WTC11 (cell line): ENCODE measurements around the gene NECAB3. TPM values are rescaled to one million over a fixed set of nuclear protein-coding genes. Genes with fewer than 3 reads are reported as not detected.

Experiments used
- ATAC-seq: fragments of 200-7000 bp; cut with Tn5 transposase; 2 replicates; pipeline ENCODE4 v1.10.0; 2021; ENCODE audit warnings: mild to moderate bottlenecking, moderate library complexity
- CTCF ChIA-PET: fragments of 300-600 bp; sonication (Branson Sonifier 250); formaldehyde crosslinking; loops from one replicate; lab custom pipeline; 2021; ENCODE audit warnings: antibody characterized with exemption; lab: Charles Lee
- POLR2A ChIA-PET: fragments of 350-600 bp; sonication (Branson Sonifier 250); formaldehyde crosslinking; loops from one replicate; lab custom pipeline; 2021; ENCODE audit warnings: antibody characterized with exemption; lab: Charles Lee
- DNase-seq: peaks from one replicate; pipeline ENCODE4 v3.0.0; 2021; ENCODE audit warnings: low spot score
- H3K27ac Mint-ChIP-seq: 2 replicates; pipeline ENCODE4 v1.8.0; 2021; ENCODE audit warnings: mixed read lengths
- H3K27me3 Mint-ChIP-seq: 2 replicates; pipeline ENCODE4 v1.8.0; 2021; ENCODE audit warnings: low read depth, mild to moderate bottlenecking, moderate library complexity, mixed read lengths
- H3K36me3 Mint-ChIP-seq: 2 replicates; pipeline ENCODE4 v1.8.0; 2021; ENCODE audit warnings: mixed read lengths
- H3K4me1 Mint-ChIP-seq: 2 replicates; pipeline ENCODE4 v1.8.0; 2022; ENCODE audit warnings: mixed read lengths
- H3K4me3 Mint-ChIP-seq: 2 replicates; pipeline ENCODE4 v1.8.0; 2021; ENCODE audit warnings: mild to moderate bottlenecking, moderate library complexity, mixed read lengths
- H3K9me3 Mint-ChIP-seq: 2 replicates; pipeline ENCODE4 v1.8.0; 2021; ENCODE audit warnings: mixed read lengths
- CBFB ChIP-seq: sonication (generic); formaldehyde crosslinking; IDR thresholded peaks from 2 replicates; pipeline ENCODE4 v1.8.1; 2022; ENCODE audit warnings: mild to moderate bottlenecking, low read depth, missing genetic modification reagents
- GABPB1 ChIP-seq: sonication (generic); formaldehyde crosslinking; IDR thresholded peaks from 2 replicates; pipeline ENCODE4 v1.8.1; 2023; ENCODE audit warnings: mild to moderate bottlenecking, missing genetic modification reagents
- GRHL2 ChIP-seq: fragments of 250-450 bp; sonication (Bioruptor Pico); IDR thresholded peaks from 2 replicates; pipeline ENCODE4 v1.8.0; 2022; ENCODE audit warnings: mild to moderate bottlenecking, moderate library complexity; ENCODE audit not compliant: insufficient replicate concordance, severe bottlenecking
- HMGA2 ChIP-seq: fragments of 250-450 bp; sonication (Bioruptor Pico); IDR thresholded peaks from 2 replicates; pipeline ENCODE4 v1.4.0; 2021; ENCODE audit warnings: mild to moderate bottlenecking, moderate library complexity
- NR1H2 ChIP-seq: sonication (generic); formaldehyde crosslinking; IDR thresholded peaks from 2 replicates; pipeline ENCODE4 v1.9.0; 2021; ENCODE audit warnings: mild to moderate bottlenecking, moderate library complexity, missing genetic modification reagents
- NR2C2 ChIP-seq: sonication (generic); formaldehyde crosslinking; IDR thresholded peaks from 2 replicates; pipeline ENCODE4 v1.8.0; 2022; ENCODE audit warnings: mild to moderate bottlenecking, missing genetic modification reagents
- OVOL2 ChIP-seq: fragments of 250-450 bp; sonication (Bioruptor Pico); IDR thresholded peaks from 2 replicates; pipeline ENCODE4 v1.9.0; 2021; ENCODE audit warnings: mild to moderate bottlenecking, borderline replicate concordance
- RELA ChIP-seq: sonication (generic); formaldehyde crosslinking; IDR thresholded peaks from 2 replicates; pipeline ENCODE4 v1.8.1; 2022; ENCODE audit warnings: missing genetic modification reagents, mild to moderate bottlenecking, borderline replicate concordance
- RORB ChIP-seq: fragments of 250-450 bp; sonication (Bioruptor Pico); IDR thresholded peaks from 2 replicates; pipeline ENCODE4 v1.9.0; 2021; ENCODE audit warnings: mild to moderate bottlenecking
- SMAD4 ChIP-seq: sonication (generic); formaldehyde crosslinking; IDR thresholded peaks from 2 replicates; pipeline ENCODE4 v1.8.0; 2022; ENCODE audit warnings: mild to moderate bottlenecking, missing genetic modification reagents
- SP1 ChIP-seq: sonication (generic); formaldehyde crosslinking; conservative IDR thresholded peaks from 2 replicates; pipeline ENCODE4 v1.8.1; 2022; ENCODE audit warnings: missing genetic modification reagents
- ZBTB43 ChIP-seq: sonication (generic); formaldehyde crosslinking; IDR thresholded peaks from 2 replicates; pipeline ENCODE4 v1.8.1; 2023; ENCODE audit warnings: mild to moderate bottlenecking, missing genetic modification reagents
- ZNF219 ChIP-seq: sonication (generic); formaldehyde crosslinking; IDR thresholded peaks from 2 replicates; pipeline ENCODE4 v1.8.0; 2023; ENCODE audit warnings: missing genetic modification reagents, mild to moderate bottlenecking, borderline replicate concordance
- ZNF396 ChIP-seq: fragments of 250-450 bp; sonication (Bioruptor Pico); IDR thresholded peaks from 2 replicates; pipeline ENCODE4 v1.8.0; 2021; ENCODE audit warnings: mild to moderate bottlenecking, moderate library complexity, borderline replicate concordance
- ZNF671 ChIP-seq: fragments of 250-450 bp; sonication (Bioruptor Pico); IDR thresholded peaks from 2 replicates; pipeline ENCODE4 v1.8.0; 2021; ENCODE audit warnings: mild to moderate bottlenecking
- total RNA-seq: library from RNA; stranded (reverse); gene quantifications from 3 replicates; pipeline ENCODE4 v1.2.3, GENCODE V29; 2021
- TF ChIP-seq, protein P1 (sequence below): sonication (generic); formaldehyde crosslinking; IDR thresholded peaks from 2 replicates; pipeline ENCODE4 v1.8.1; 2023; ENCODE audit warnings: mild to moderate bottlenecking, moderate library complexity, missing genetic modification reagents
- TF ChIP-seq, protein P2 (sequence below): fragments of 250-450 bp; sonication (Bioruptor Pico); IDR thresholded peaks from 2 replicates; pipeline ENCODE4 v2.1.2; 2022; ENCODE audit warnings: mild to moderate bottlenecking, moderate library complexity

Gene NECAB3
- total RNA-seq, 1 experiment from 2014 or later: 38.0 TPM

DNA sequence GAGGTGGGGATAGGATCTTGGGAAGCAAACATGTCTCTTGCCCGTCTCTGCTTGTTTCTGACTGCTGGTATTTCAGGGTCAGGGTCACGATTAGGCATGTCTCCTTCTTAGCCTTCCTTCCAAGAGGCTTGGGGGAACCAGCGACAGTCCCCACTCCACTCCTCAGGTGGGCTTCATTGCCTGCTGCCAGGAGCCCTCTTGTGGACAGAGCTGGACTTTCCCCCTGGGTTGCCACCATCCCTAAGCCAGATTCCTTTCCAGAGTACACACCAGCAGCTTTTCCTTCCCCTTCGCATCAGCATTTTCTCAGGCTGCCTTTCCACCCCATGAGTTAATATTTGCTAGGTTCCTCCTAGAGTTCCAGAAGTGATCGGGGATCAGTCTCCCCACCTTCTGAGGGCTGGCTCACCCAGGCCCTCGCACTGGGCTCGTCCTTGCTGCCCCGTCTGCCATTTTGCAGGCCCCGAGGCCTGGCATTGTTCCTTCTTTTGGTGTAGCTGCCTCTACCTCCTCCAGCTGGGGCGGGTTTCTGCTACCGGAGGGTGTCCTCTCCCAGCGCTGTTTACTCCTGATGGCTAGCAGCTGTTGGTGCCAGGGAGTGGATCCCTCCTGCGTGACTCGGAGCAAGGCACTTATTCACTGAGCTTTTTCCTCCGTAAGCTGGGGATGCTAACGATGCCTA lies 20.9 kb downstream of the NECAB3 start (continued):
- TF ChIP-seq RELA (CRISPR knock-in tag): no peak
- TF ChIP-seq, all 79 proteins: peak for 5

- no peak for TF ChIP-seq ZNF671 (CRISPR knock-in tag)
- TF ChIP-seq GABPB1 (CRISPR knock-in tag): no peak
- TF ChIP-seq NR1H2: no peak
- TF ChIP-seq ZNF219 (CRISPR knock-in tag): no peak
- no peak for TF ChIP-seq GRHL2
- TF ChIP-seq HMGA2: no peak
- TF ChIP-seq ZBTB43 (CRISPR knock-in tag): no peak
- TF ChIP-seq SP1: no peak
- TF ChIP-seq, protein P1, sequence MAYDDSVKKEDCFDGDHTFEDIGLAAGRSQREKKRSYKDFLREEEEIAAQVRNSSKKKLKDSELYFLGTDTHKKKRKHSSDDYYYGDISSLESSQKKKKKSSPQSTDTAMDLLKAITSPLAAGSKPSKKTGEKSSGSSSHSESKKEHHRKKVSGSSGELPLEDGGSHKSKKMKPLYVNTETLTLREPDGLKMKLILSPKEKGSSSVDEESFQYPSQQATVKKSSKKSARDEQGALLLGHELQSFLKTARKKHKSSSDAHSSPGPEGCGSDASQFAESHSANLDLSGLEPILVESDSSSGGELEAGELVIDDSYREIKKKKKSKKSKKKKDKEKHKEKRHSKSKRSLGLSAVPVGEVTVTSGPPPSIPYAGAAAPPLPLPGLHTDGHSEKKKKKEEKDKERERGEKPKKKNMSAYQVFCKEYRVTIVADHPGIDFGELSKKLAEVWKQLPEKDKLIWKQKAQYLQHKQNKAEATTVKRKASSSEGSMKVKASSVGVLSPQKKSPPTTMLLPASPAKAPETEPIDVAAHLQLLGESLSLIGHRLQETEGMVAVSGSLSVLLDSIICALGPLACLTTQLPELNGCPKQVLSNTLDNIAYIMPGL (CRISPR knock-in tag): no peak
- TF ChIP-seq, protein P2, sequence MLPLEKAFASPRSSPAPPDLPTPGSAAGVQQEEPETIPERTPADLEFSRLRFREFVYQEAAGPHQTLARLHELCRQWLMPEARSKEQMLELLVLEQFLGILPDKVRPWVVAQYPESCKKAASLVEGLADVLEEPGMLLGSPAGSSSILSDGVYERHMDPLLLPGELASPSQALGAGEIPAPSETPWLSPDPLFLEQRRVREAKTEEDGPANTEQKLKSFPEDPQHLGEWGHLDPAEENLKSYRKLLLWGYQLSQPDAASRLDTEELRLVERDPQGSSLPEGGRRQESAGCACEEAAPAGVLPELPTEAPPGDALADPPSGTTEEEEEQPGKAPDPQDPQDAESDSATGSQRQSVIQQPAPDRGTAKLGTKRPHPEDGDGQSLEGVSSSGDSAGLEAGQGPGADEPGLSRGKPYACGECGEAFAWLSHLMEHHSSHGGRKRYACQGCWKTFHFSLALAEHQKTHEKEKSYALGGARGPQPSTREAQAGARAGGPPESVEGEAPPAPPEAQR (CRISPR knock-in tag): no peak
- TF ChIP-seq SMAD4: no peak
- TF ChIP-seq OVOL2 (CRISPR knock-in tag): no peak
- TF ChIP-seq NR2C2 (CRISPR knock-in tag): no peak
- TF ChIP-seq CBFB (CRISPR knock-in tag): no peak
- CTCF ChIA-PET: interaction anchor here (2.4 to 6.9 kb wide), 5 partner anchors 14 to 207 kb away, joined by 9 to 134 read pairs (median 27); partner anchors contain the start of genes ACTL10, C20orf144 and SNTA1
- peak overlapping the region; percentile 38; the same call in 1 of the 2 replicates for H3K27ac Mint-ChIP-seq
- no peaks in the 10 kb centered on the region for H3K27me3 Mint-ChIP-seq
- H3K9me3 Mint-ChIP-seq: no peaks in the 10 kb centered on the region
- H3K4me1 Mint-ChIP-seq: peaks cover 33% of the 10 kb centered on the region
- H3K4me3 Mint-ChIP-seq: no peak overlapping the region
- POLR2A ChIA-PET: interaction anchor here (0.7 kb wide), 1 partner anchor 15 kb away, joined by 3 read pairs; the partner anchor contains the start of gene ACTL10
- no peaks in the 10 kb centered on the region for H3K36me3 Mint-ChIP-seq
- ATAC-seq: no peak
- DNase-seq: no peak
These were observed 22.6 kb downstream of the NECAB3 start for GRCh38 chr20:33651562-33652048.

DNA sequence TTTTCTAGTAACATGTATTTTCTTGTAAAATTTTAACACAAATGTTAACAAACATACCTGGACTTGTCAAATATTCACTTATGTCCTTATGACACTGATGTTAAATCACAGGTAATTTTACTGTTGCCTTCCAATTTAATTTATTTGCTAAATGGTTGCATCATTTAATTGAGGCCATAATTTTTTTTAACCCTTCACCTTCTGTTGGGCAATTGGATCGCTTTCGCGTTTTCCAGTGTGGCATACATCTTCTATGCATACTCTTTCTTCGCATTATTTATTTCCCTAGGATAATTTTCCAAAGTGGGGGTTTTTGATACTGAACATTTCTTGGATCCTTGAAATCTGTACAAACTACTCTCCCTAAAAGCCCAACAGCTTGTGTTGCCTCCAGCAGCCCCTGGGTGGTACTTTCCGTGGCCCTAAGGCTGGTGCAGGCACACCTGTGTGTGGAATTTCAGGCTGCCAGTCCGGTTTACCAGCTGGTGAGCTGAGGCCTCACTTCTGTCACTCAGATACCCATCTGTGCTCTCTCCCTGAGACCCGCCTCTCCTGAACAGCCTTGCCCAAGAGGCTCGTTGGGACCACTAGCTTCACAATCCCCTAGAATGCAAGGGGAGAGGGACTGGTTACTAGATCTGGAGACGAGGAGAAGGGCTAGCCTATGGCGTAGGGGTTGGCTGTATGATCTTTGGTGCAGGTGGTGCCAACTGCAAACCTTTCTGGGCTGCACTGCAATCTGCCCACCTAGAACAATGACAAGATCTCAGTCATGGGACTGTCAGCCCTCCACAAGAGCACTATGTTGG lies 23.3 kb downstream of the NECAB3 start:
- ChIA-PET POLR2A (no interaction called here), CTCF (interaction anchor here (0.7 to 6.9 kb wide), 4 partner anchors 15 to 194 kb away, joined by 3 to 134 read pairs (median 24); partner anchors contain the start of genes ACTL10 and C20orf144)
- peaks cover 33% of the 10 kb centered on the region for H3K4me1 Mint-ChIP-seq
- no peak for ATAC-seq
- H3K27me3 Mint-ChIP-seq: no peaks in the 10 kb centered on the region
- H3K27ac Mint-ChIP-seq: peak overlapping the region; percentile 38; the same call in 1 of the 2 replicates
- H3K4me3 Mint-ChIP-seq: no peak overlapping the region
- TF ChIP-seq ZNF396 (no peak), RORB (CRISPR knock-in tag) (0 out of 2 replicates have a peak, but pooled peaks have one; percentile 3)
- H3K36me3 Mint-ChIP-seq: no peaks in the 10 kb centered on the region
- DNase-seq: no peak
- no peaks in the 10 kb centered on the region for H3K9me3 Mint-ChIP-seq
